HCT116 (cell line): ENCODE measurements around the gene CYSTM1. TPM values are rescaled to one million over a fixed set of nuclear protein-coding genes. Genes with fewer than 3 reads are reported as not detected.

Experiments
- ATAC-seq: fragments of 200-7000 bp; cut with Tn5 transposase; 2 replicates; pipeline ENCODE4 v1.9.1; 2020; ENCODE audit warnings: mild to moderate bottlenecking, moderate library complexity
- BruUV-seq: library from RNA; stranded (reverse); fragments of 400-500 nt; replicated peaks from 2 replicates; lab custom pipeline; 2021; lab: Mats Ljungman, UMichigan
- CTCF ChIA-PET: fragments of 300-600 bp; sonication (Branson Sonifier 250); formaldehyde crosslinking; loops from one replicate; lab custom pipeline; 2021; ENCODE audit warnings: antibody characterized with exemption; lab: Charles Lee
- POLR2A ChIA-PET: fragments of 300-600, 350-600 bp; sonication (Branson Sonifier 250); formaldehyde crosslinking; loops from one replicate; lab custom pipeline; 2021; ENCODE audit warnings: antibody characterized with exemption; lab: Charles Lee
- RAD21 ChIA-PET, 2 experiments: fragments of 300-600 bp; sonication (Branson Sonifier 250); formaldehyde crosslinking; loops; one replicate each; lab custom pipeline; 2023; ENCODE audit warnings: low total read pairs in 2 of 2; ENCODE audit not compliant: uncharacterized antibody in 2 of 2, unreplicated experiment in 2 of 2, low non-redundant PET in 1 of 2; lab: Charles Lee
- DNase-seq: peaks from one replicate; pipeline ENCODE4 v3.0.0-alpha.2; 2010; ENCODE audit warnings: low read depth, low spot score
- H2AFZ ChIP-seq: fragments of 200-600 bp; shearing (Covaris generic), sonication (generic); 2 replicates; pipeline ENCODE4 v1.6.1; 2017; ENCODE audit warnings: low read depth, mixed run types, mixed read lengths, antibody characterized with exemption, low read length; ENCODE audit not compliant: poor library complexity, severe bottlenecking
- H3K27ac ChIP-seq: 2 replicates; pipeline ENCODE4 v1.5.1; 2012; ENCODE audit warnings: low read depth, low read length
- H3K27me3 ChIP-seq: fragments of 200-600 bp; sonication (generic); 2 replicates; pipeline ENCODE4 v1.6.1; 2016; ENCODE audit warnings: mixed run types, low read length, mixed read lengths; ENCODE audit not compliant: insufficient read depth
- H3K36me3 ChIP-seq, 2 experiments: fragments of 200-500 bp in 1 of 2; fragments of 200-600 bp in 1 of 2; sonication (Bioruptor generic) in 1 of 2; sonication (generic) in 1 of 2; 2 replicates each; pipeline versions ENCODE4 v1.5.1 to v1.6.1; 2014 to 2016; ENCODE audit warnings: low read length in 2 of 2, inconsistent platforms in 1 of 2, mixed read lengths in 1 of 2, mixed run types in 1 of 2; ENCODE audit not compliant: insufficient read depth in 2 of 2, control insufficient read depth in 1 of 2
- H3K4me1 ChIP-seq, 2 experiments: fragments of 200-600 bp in 1 of 2; sonication (generic) in 1 of 2; 2 replicates each; pipeline versions ENCODE4 v1.5.1 to v1.6.1; 2012 to 2017; ENCODE audit warnings: low read length in 2 of 2, inconsistent platforms in 1 of 2, mild to moderate bottlenecking in 1 of 2, mixed read lengths in 1 of 2, mixed run types in 1 of 2, moderate library complexity in 1 of 2; ENCODE audit not compliant: insufficient read depth in 2 of 2, control insufficient read depth in 1 of 2
- H3K4me2 ChIP-seq: fragments of 200-600 bp; sonication (generic); 2 replicates; pipeline ENCODE4 v1.6.1; 2017; ENCODE audit warnings: mixed run types, low read length, mixed read lengths
- H3K4me3 ChIP-seq, 2 experiments: fragments of 200-600 bp in 1 of 2; sonication (generic) in 1 of 2; replicated peaks in 1 of 2; 2 replicates each; pipeline ENCODE4 v1.5.1; 2011 to 2016; ENCODE audit warnings: low read length in 2 of 2, control low read depth in 1 of 2, low read depth in 1 of 2, mild to moderate bottlenecking in 1 of 2, mixed read lengths in 1 of 2, mixed run types in 1 of 2
- H3K79me2 ChIP-seq: fragments of 200-600 bp; sonication (generic); 2 replicates; pipeline ENCODE4 v1.6.1; 2017; ENCODE audit warnings: mild to moderate bottlenecking, mixed run types, low read length, moderate library complexity, mixed read lengths; ENCODE audit not compliant: insufficient read depth
- H3K9ac ChIP-seq: fragments of 200-600 bp; sonication (generic); 2 replicates; pipeline ENCODE4 v1.6.1; 2016; ENCODE audit warnings: low read length, mixed read lengths
- H3K9me2 ChIP-seq: fragments of 200-600 bp; sonication (generic), shearing (Covaris generic); 2 replicates; pipeline ENCODE4 v1.6.1; 2017; ENCODE audit warnings: mixed run types, mild to moderate bottlenecking, moderate library complexity; ENCODE audit not compliant: insufficient read depth
- H3K9me3 ChIP-seq, 2 experiments: fragments of 200-500 bp in 1 of 2; fragments of 200-600 bp in 1 of 2; sonication (Bioruptor generic) in 1 of 2; sonication (generic) in 1 of 2; 2 replicates each; pipeline ENCODE4 v1.6.1; 2014 to 2017; ENCODE audit warnings: low read length in 2 of 2, mixed read lengths in 2 of 2, inconsistent platforms in 1 of 2, low read depth in 1 of 2, mild to moderate bottlenecking in 1 of 2, mixed run types in 1 of 2, moderate library complexity in 1 of 2; ENCODE audit not compliant: control insufficient read depth in 1 of 2, insufficient read depth in 1 of 2
- H4K20me1 ChIP-seq: fragments of 200-600 bp; sonication (generic), shearing (Covaris generic); 2 replicates; pipeline ENCODE4 v1.6.1; 2017; ENCODE audit warnings: mixed run types, mild to moderate bottlenecking, moderate library complexity; ENCODE audit not compliant: insufficient read depth
- CBX3 ChIP-seq: IDR thresholded peaks from 2 replicates; pipeline ENCODE4 v1.6.1; 2012; ENCODE audit warnings: low read depth
- CEBPB ChIP-seq: IDR thresholded peaks from 2 replicates; pipeline ENCODE4 v1.6.1; 2012; ENCODE audit warnings: low read depth
- CTCF ChIP-seq, 3 experiments: fragments of 200-600 bp in 1 of 3; sonication (generic) in 1 of 3; IDR thresholded peaks in 2 of 3; conservative IDR thresholded peaks in 1 of 3; 2 replicates each; pipeline ENCODE4 v1.5.1; 2012 to 2017; ENCODE audit warnings: low read depth in 2 of 3, low read length in 2 of 3, antibody characterized with exemption in 1 of 3, borderline replicate concordance in 1 of 3, control low read depth in 1 of 3, mild to moderate bottlenecking in 1 of 3, mixed read lengths in 1 of 3, mixed run types in 1 of 3, moderate library complexity in 1 of 3; ENCODE audit not compliant: insufficient read depth in 1 of 3
- ELF1 ChIP-seq: IDR thresholded peaks from 2 replicates; pipeline ENCODE4 v1.6.1; 2012; ENCODE audit warnings: low read depth, borderline replicate concordance
- JUND ChIP-seq: IDR thresholded peaks from 2 replicates; pipeline ENCODE4 v1.6.1; 2012
- POLR2AphosphoS5 ChIP-seq: IDR thresholded peaks from 2 replicates; pipeline ENCODE4 v1.6.1; 2011; ENCODE audit warnings: mild to moderate bottlenecking, low read depth, low read length, moderate library complexity
- REST ChIP-seq: IDR thresholded peaks from 2 replicates; pipeline ENCODE4 v1.6.1; 2012; ENCODE audit warnings: low read depth
- SP1 ChIP-seq: IDR thresholded peaks from 2 replicates; pipeline ENCODE4 v1.6.1; 2012; ENCODE audit warnings: low read depth
- SRF ChIP-seq: IDR thresholded peaks from 2 replicates; pipeline ENCODE4 v1.6.1; 2012; ENCODE audit warnings: low read depth
- TCF7L2 ChIP-seq: IDR thresholded peaks from 2 replicates; pipeline ENCODE4 v1.7.0; 2011; ENCODE audit warnings: borderline replicate concordance, inconsistent platforms; ENCODE audit not compliant: insufficient read depth, insufficient read length; ENCODE audit errors: extremely low read depth
- YY1 ChIP-seq: IDR thresholded peaks from 2 replicates; pipeline ENCODE4 v1.6.1; 2011; ENCODE audit warnings: low read length, low read depth, moderate library complexity, mild to moderate bottlenecking; ENCODE audit not compliant: insufficient replicate concordance; ENCODE audit errors: extremely low read depth
- ZBTB33 ChIP-seq: IDR thresholded peaks from 2 replicates; pipeline ENCODE4 v1.6.1; 2011; ENCODE audit warnings: mild to moderate bottlenecking, low read length, moderate library complexity; ENCODE audit not compliant: insufficient replicate concordance; ENCODE audit errors: extremely low read depth
- ZFX ChIP-seq: fragments of 450-650 bp; IDR thresholded peaks from 2 replicates; pipeline ENCODE4 v1.6.1; 2017
- intact Hi-C: fragments of 100-400 bp; cut with micrococcal nuclease; formaldehyde crosslinking; loops from 2 replicates; pipeline ENCODE4 v1.10.0; 2022
- total RNA-seq: library from RNA; stranded (reverse); gene quantifications from one replicate; pipeline ENCODE4 v1.2.1, GENCODE V29; 2021; ENCODE audit not compliant: unreplicated experiment

Gene CYSTM1
- total RNA-seq, 1 experiment from 2014 or later = 56.0 TPM

GRCh38 chr5:140273401-140273877 lies 98.5 kb downstream of the CYSTM1 start:
- Histone ChIP-seq H3K4me3 (no peak overlapping the region), H4K20me1 (no peaks in the 10 kb centered on the region), H3K9ac (no peak overlapping the region), H3K4me2 (no peak overlapping the region), H3K36me3 (0 out of 4 replicates have a peak, but pooled peaks cover 0 to under 1% of the 10 kb centered on the region in 2 experiments), H3K4me1 (no peaks in the 10 kb centered on the region), H3K27ac (no peak overlapping the region), H2AFZ (no peak overlapping the region), H3K79me2 (peaks cover 19% of the 10 kb centered on the region), H3K27me3 (no peaks in the 10 kb centered on the region), H3K9me2 (no peaks in the 10 kb centered on the region), H3K9me3 (0 out of 4 replicates have a peak, but pooled peaks cover 0 to 3% of the 10 kb centered on the region in 2 experiments)
- ATAC-seq = no peak
- no peak for TF ChIP-seq JUND
- no peak for TF ChIP-seq CBX3
- TF ChIP-seq ZFX = no peak
- no peak for TF ChIP-seq SRF
- no peak for TF ChIP-seq TCF7L2
- TF ChIP-seq ZBTB33 = no peak
- TF ChIP-seq POLR2AphosphoS5 = no peak
- no peak for TF ChIP-seq SP1
- TF ChIP-seq CEBPB = no peak
- no peak for TF ChIP-seq YY1
- TF ChIP-seq REST = no peak
- TF ChIP-seq CTCF (IDR thresholded peaks at IDR 0.05 in 2 of 3, conservative IDR thresholded peaks at IDR 0.05 in 1 of 3; ENCODE audit: borderline replicate concordance in 1 of 3, insufficient read depth in 1 of 3, low read depth in 2 of 3, low read length in 2 of 3) = no peak
- TF ChIP-seq ELF1 = no peak
- no TSS peak for BruUV-seq
- no peak for DNase-seq
- intact Hi-C loops = no loop called here
- ChIA-PET RAD21 (no interaction called here), POLR2A (no interaction called here), CTCF (no interaction called here)
